ENCODE measurements around the gene TACC2.

TACC2 gene

GRCh38 chr10:122294511-122295450 is 305.8 kb downstream of the TACC2 start:
- Histone ChIP-seq H3K27me3 (no peaks in the 10 kb centered on the region), H3K36me3 (no peaks in the 10 kb centered on the region), H3K4me3 (ENCODE audit: low read depth, low read length) (no peak overlapping the region), H3K9me3 (no peaks in the 10 kb centered on the region), H3K4me1 (no peaks in the 10 kb centered on the region)
- no peak for DNase-seq
- no peak for TF ChIP-seq CTCF (IDR thresholded peaks at IDR 0.05; ENCODE audit: low read depth, low read length)

- no peaks in the 10 kb centered on the region for H3K36me3 ChIP-seq
- no peaks in the 10 kb centered on the region for H3K27me3 ChIP-seq
- H3K4me3 ChIP-seq (ENCODE audit: low read depth, low read length) = no peak overlapping the region
- H3K9me3 ChIP-seq = no peaks in the 10 kb centered on the region
- no peak for DNase-seq
- TF ChIP-seq CTCF (IDR thresholded peaks at IDR 0.05; ENCODE audit: low read depth, low read length) = no peak
- no peaks in the 10 kb centered on the region for H3K4me1 ChIP-seq
These were observed 306.5 kb downstream of the TACC2 start for GRCh38 chr10:122295451-122295809.

GRCh38 chr10:122296363-122297120 is 307.6 kb downstream of the TACC2 start:
- DNase-seq = no peak
- Histone ChIP-seq H3K4me3 (ENCODE audit: low read depth, low read length) (no peak overlapping the region), H3K36me3 (no peaks in the 10 kb centered on the region), H3K9me3 (no peaks in the 10 kb centered on the region), H3K4me1 (no peaks in the 10 kb centered on the region), H3K27me3 (no peaks in the 10 kb centered on the region)
- TF ChIP-seq CTCF (IDR thresholded peaks at IDR 0.05; ENCODE audit: low read depth, low read length) = no peak

- Histone ChIP-seq H3K4me3 (ENCODE audit: low read depth, low read length) (no peak overlapping the region), H3K4me1 (no peaks in the 10 kb centered on the region), H3K27me3 (no peaks in the 10 kb centered on the region), H3K36me3 (no peaks in the 10 kb centered on the region), H3K9me3 (no peaks in the 10 kb centered on the region)
- DNase-seq = no peak
- no peak for TF ChIP-seq CTCF (IDR thresholded peaks at IDR 0.05; ENCODE audit: low read depth, low read length)
These were observed 308.6 kb downstream of the TACC2 start for GRCh38 chr10:122297583-122297982.

GRCh38 chr10:122298206-122298597 is 309.2 kb downstream of the TACC2 start:
- no peak for DNase-seq
- H3K4me3 ChIP-seq (ENCODE audit: low read depth, low read length) = no peak overlapping the region
- no peaks in the 10 kb centered on the region for H3K36me3 ChIP-seq
- TF ChIP-seq CTCF (IDR thresholded peaks at IDR 0.05; ENCODE audit: low read depth, low read length) = no peak
- no peaks in the 10 kb centered on the region for H3K4me1 ChIP-seq
- H3K9me3 ChIP-seq = no peaks in the 10 kb centered on the region
- no peaks in the 10 kb centered on the region for H3K27me3 ChIP-seq

Data from BE2C (cell line).